ENCODE data around the gene LAMA3. TPM values are rescaled to one million over a fixed set of nuclear protein-coding genes. Genes with fewer than 3 reads are reported as not detected.

The LAMA3 gene
- total and polyA plus RNA-seq, 5 experiments from 2014 or later: not detected

- no peak for DNase-seq
- Mint-ChIP-seq H3K36me3 (no peaks in the 10 kb centered on the region), H3K4me3 (no peak overlapping the region), H3K4me1 (peaks cover 11 to 16% (median 13%) of the 10 kb centered on the region in 4 donors), H3K9me3 (no peaks in the 10 kb centered on the region), H3K27ac (no peak overlapping the region), H3K27me3 (peaks cover 0 to 17% (median 2%) of the 10 kb centered on the region in 5 donors)
- POLR2A ChIA-PET: no interaction called here
- ATAC-seq: no peak
These were observed 27.7 kb downstream of the LAMA3 start for GRCh38 chr18:23716966-23717365.

- Mint-ChIP-seq H3K9me3 (no peaks in the 10 kb centered on the region), H3K4me3 (no peak overlapping the region), H3K4me1 (peaks cover 1 to 3% (median 3%) of the 10 kb centered on the region in 4 donors), H3K27ac (no peak overlapping the region), H3K27me3 (peaks cover 0 to 20% (median 2%) of the 10 kb centered on the region in 5 donors), H3K36me3 (no peaks in the 10 kb centered on the region)
- DNase-seq: no peak
- POLR2A ChIA-PET: no interaction called here
- no peak for ATAC-seq
These were observed 29.0 kb downstream of the LAMA3 start for GRCh38 chr18:23718243-23718720.

- POLR2A ChIA-PET: no interaction called here
- peaks cover 0 to 1% (median 0%) of the 10 kb centered on the region in 4 donors for H3K4me1 Mint-ChIP-seq
- no peaks in the 10 kb centered on the region for H3K36me3 Mint-ChIP-seq
- H3K9me3 Mint-ChIP-seq: no peaks in the 10 kb centered on the region
- DNase-seq (no peak), ATAC-seq (no peak)
- no peak overlapping the region for H3K27ac Mint-ChIP-seq
- H3K4me3 Mint-ChIP-seq: no peak overlapping the region
- H3K27me3 Mint-ChIP-seq: peaks cover 0 to 20% (median 2%) of the 10 kb centered on the region in 5 donors
These were observed 29.5 kb downstream of the LAMA3 start for GRCh38 chr18:23718731-23719130.

- peaks cover 0 to 1% (median 0%) of the 10 kb centered on the region in 4 donors for H3K4me1 Mint-ChIP-seq
- no peak overlapping the region for H3K27ac Mint-ChIP-seq
- no peaks in the 10 kb centered on the region for H3K9me3 Mint-ChIP-seq
- no peak overlapping the region for H3K4me3 Mint-ChIP-seq
- DNase-seq (no peak), ATAC-seq (no peak)
- POLR2A ChIA-PET: no interaction called here
- no peaks in the 10 kb centered on the region for H3K36me3 Mint-ChIP-seq
- peaks cover 0 to 24% (median 2%) of the 10 kb centered on the region in 5 donors for H3K27me3 Mint-ChIP-seq
These were observed 30.5 kb downstream of the LAMA3 start for GRCh38 chr18:23719634-23720201.

GRCh38 chr18:23721696-23722480 lies 32.6 kb downstream of the LAMA3 start:
- POLR2A ChIA-PET: no interaction called here
- Mint-ChIP-seq H3K9me3 (no peaks in the 10 kb centered on the region), H3K27me3 (peaks cover 0 to 30% (median 4%) of the 10 kb centered on the region in 5 donors), H3K4me3 (no peak overlapping the region), H3K4me1 (peaks cover 0 to 1% (median 0%) of the 10 kb centered on the region in 4 donors), H3K27ac (no peak overlapping the region), H3K36me3 (no peaks in the 10 kb centered on the region)
- ATAC-seq (no peak), DNase-seq (no peak)

GRCh38 chr18:23722646-23723045 lies 33.4 kb downstream of the LAMA3 start:
- peaks cover 0 to 1% (median 0%) of the 10 kb centered on the region in 4 donors for H3K4me1 Mint-ChIP-seq

GRCh38 chr18:23723121-23723520 lies 33.9 kb downstream of the LAMA3 start:
- DNase-seq (no peak), ATAC-seq (no peak)
- H3K4me1 Mint-ChIP-seq: peaks cover 0 to 1% (median 0%) of the 10 kb centered on the region in 4 donors
- no peaks in the 10 kb centered on the region for H3K36me3 Mint-ChIP-seq
- POLR2A ChIA-PET: no interaction called here
- no peak overlapping the region for H3K27ac Mint-ChIP-seq
- H3K27me3 Mint-ChIP-seq: peaks cover 0 to 25% (median 4%) of the 10 kb centered on the region in 5 donors
- no peaks in the 10 kb centered on the region for H3K9me3 Mint-ChIP-seq
- no peak overlapping the region for H3K4me3 Mint-ChIP-seq

More at GRCh38 chr18:23722646-23723045, 33.4 kb downstream of the LAMA3 start:
- DNase-seq (no peak), ATAC-seq (no peak)
- Mint-ChIP-seq H3K27ac (no peak overlapping the region), H3K27me3 (peaks cover 0 to 30% (median 4%) of the 10 kb centered on the region in 5 donors), H3K4me3 (no peak overlapping the region), H3K36me3 (no peaks in the 10 kb centered on the region), H3K9me3 (no peaks in the 10 kb centered on the region)
- POLR2A ChIA-PET: no interaction called here

- Mint-ChIP-seq H3K4me1 (peaks cover 0 to 1% (median 0%) of the 10 kb centered on the region in 4 donors), H3K9me3 (no peaks in the 10 kb centered on the region), H3K27ac (no peak overlapping the region), H3K36me3 (no peaks in the 10 kb centered on the region), H3K4me3 (peak overlapping the region in 1 of 10 donors; percentile 3), H3K27me3 (peaks cover 0 to 23% (median 4%) of the 10 kb centered on the region in 5 donors)
- ATAC-seq (no peak), DNase-seq (no peak)
- POLR2A ChIA-PET: no interaction called here
These were observed 35.4 kb downstream of the LAMA3 start for GRCh38 chr18:23724681-23725080.

GRCh38 chr18:23725351-23725750 lies 36.1 kb downstream of the LAMA3 start:
- H3K4me3 Mint-ChIP-seq: no peak overlapping the region

GRCh38 chr18:23725827-23726661 lies 36.8 kb downstream of the LAMA3 start:
- no peak overlapping the region for H3K27ac Mint-ChIP-seq
- POLR2A ChIA-PET: no interaction called here
- ATAC-seq (no peak), DNase-seq (no peak)
- no peaks in the 10 kb centered on the region for H3K9me3 Mint-ChIP-seq
- peaks cover 0 to 22% (median 5%) of the 10 kb centered on the region in 5 donors for H3K27me3 Mint-ChIP-seq
- peaks cover 0 to 1% (median 0%) of the 10 kb centered on the region in 4 donors for H3K4me1 Mint-ChIP-seq
- H3K36me3 Mint-ChIP-seq: no peaks in the 10 kb centered on the region
- no peak overlapping the region for H3K4me3 Mint-ChIP-seq

More at GRCh38 chr18:23725351-23725750, 36.1 kb downstream of the LAMA3 start:
- Mint-ChIP-seq H3K36me3 (no peaks in the 10 kb centered on the region), H3K27me3 (peaks cover 0 to 23% (median 4%) of the 10 kb centered on the region in 5 donors), H3K27ac (peak overlapping the region in 1 of 10 donors; percentile 7), H3K4me1 (peaks cover 0 to 1% (median 0%) of the 10 kb centered on the region in 4 donors), H3K9me3 (no peaks in the 10 kb centered on the region)
- POLR2A ChIA-PET: no interaction called here
- no peak for ATAC-seq
- no peak for DNase-seq

- Mint-ChIP-seq H3K27me3 (peaks cover 3 to 10% (median 5%) of the 10 kb centered on the region in 5 donors), H3K9me3 (no peaks in the 10 kb centered on the region), H3K4me1 (peaks cover 0 to 4% (median 0%) of the 10 kb centered on the region in 4 donors), H3K4me3 (no peak overlapping the region), H3K36me3 (no peaks in the 10 kb centered on the region), H3K27ac (no peak overlapping the region)
- ATAC-seq (no peak), DNase-seq (no peak)
- POLR2A ChIA-PET: no interaction called here
These were observed 38.6 kb downstream of the LAMA3 start for GRCh38 chr18:23727707-23728493.

GRCh38 chr18:23730857-23731256 lies 41.6 kb downstream of the LAMA3 start:
- no peaks in the 10 kb centered on the region for H3K36me3 Mint-ChIP-seq
- no peaks in the 10 kb centered on the region for H3K9me3 Mint-ChIP-seq
- POLR2A ChIA-PET: no interaction called here
- peaks cover 0 to 8% (median 4%) of the 10 kb centered on the region in 4 donors for H3K4me1 Mint-ChIP-seq
- ATAC-seq (no peak), DNase-seq (no peak)
- no peak overlapping the region for H3K4me3 Mint-ChIP-seq
- H3K27ac Mint-ChIP-seq: no peak overlapping the region
- H3K27me3 Mint-ChIP-seq: peaks cover 0 to 3% (median 3%) of the 10 kb centered on the region in 5 donors
